ENCODE data around the gene LUM. TPM values are rescaled to one million over a fixed set of nuclear protein-coding genes. Genes with fewer than 3 reads are reported as not detected.

The LUM gene
- total RNA-seq, 1 experiment from 2014 or later: not detected

GRCh38 chr12:91057368-91058165 lies 53.7 kb downstream of the LUM start, which contains the start of gene KERA:
Gene KERA (minus strand): TSS chr12:91058024. CDS start chr12:91056281, 1,743 bp downstream.
- Histone ChIP-seq H3K9ac (ENCODE audit: extremely low read depth, insufficient read length, low read length) (no peak within 1 kb of the TSS), H3K23me2 (ENCODE audit: insufficient read length, low read depth, low read length, poor library complexity, severe bottlenecking) (no peaks in the 10 kb centered on the region), H3K18ac (ENCODE audit: insufficient read length, low read depth, low read length) (no peak within 1 kb of the TSS), H2BK15ac (ENCODE audit: low read depth, low read length) (no peak within 1 kb of the TSS), H2BK20ac (ENCODE audit: low read depth, low read length, poor library complexity, severe bottlenecking) (no peak within 1 kb of the TSS), H3K56ac (ENCODE audit: insufficient read length, low read depth, low read length) (no peak within 1 kb of the TSS), H3T11ph (ENCODE audit: low read length) (no peak within 1 kb of the TSS), H3K4ac (ENCODE audit: low read depth, low read length) (no peak within 1 kb of the TSS), H3K9me3 (ENCODE audit: control insufficient read depth, low read depth, low read length) (no peaks in the 10 kb centered on the region), H4K8ac (replicated peaks; ENCODE audit: insufficient read length, low read depth, low read length) (no peak within 1 kb of the TSS), H3K79me2 (ENCODE audit: insufficient read depth, low read length) (no peaks in the 10 kb centered on the region), H3K4me1 (ENCODE audit: insufficient read depth, low read length) (no peaks in the 10 kb centered on the region), H2AK5ac (ENCODE audit: insufficient read length, low read length) (no peak within 1 kb of the TSS), H2BK5ac (ENCODE audit: insufficient read length, low read length) (no peak within 1 kb of the TSS), H3K27ac (ENCODE audit: insufficient read length, low read depth, low read length) (no peak within 1 kb of the TSS), H4K5ac (ENCODE audit: insufficient read length, low read depth, low read length) (no peak within 1 kb of the TSS), H2BK12ac (ENCODE audit: insufficient read length, low read depth, low read length) (no peak within 1 kb of the TSS), H3K4me2 (ENCODE audit: insufficient read depth, insufficient read length, low read length) (no peak within 1 kb of the TSS), H4K91ac (ENCODE audit: insufficient read length, low read depth, low read length) (no peak within 1 kb of the TSS), H2BK120ac (ENCODE audit: low read depth, low read length, poor library complexity, severe bottlenecking) (no peak within 1 kb of the TSS), H2AFZ (ENCODE audit: low read length) (no peak within 1 kb of the TSS), H3K27me3 (ENCODE audit: insufficient read depth, low read length) (no peaks in the 10 kb centered on the region), H3K23ac (ENCODE audit: insufficient read length, low read depth, low read length) (no peak within 1 kb of the TSS), H4K20me1 (ENCODE audit: control insufficient read depth, insufficient read depth, insufficient read length) (no peaks in the 10 kb centered on the region), H3K79me1 (ENCODE audit: insufficient read depth, low read depth, low read length, poor library complexity, severe bottlenecking) (no peaks in the 10 kb centered on the region), H3K14ac (ENCODE audit: insufficient read depth, low read length) (no peak within 1 kb of the TSS)
- Mint-ChIP-seq H3K27ac (no peak within 1 kb of the TSS), H3K9me3 (no peaks in the 10 kb centered on the region), H3K4me1 (no peaks in the 10 kb centered on the region), H3K36me3 (ENCODE audit: insufficient read depth in 1 of 3, low read depth in 3 of 3) (no peaks in the 10 kb centered on the region), H3K27me3 (ENCODE audit: low read depth) (no peaks in the 10 kb centered on the region), H3K4me3 (no peak within 1 kb of the TSS)
- no CpG with 5 or more reads among the region's 9 CpGs for WGBS (ENCODE audit: extremely low coverage, insufficient read length, low lambda C conversion rate)
- DNase-seq: no peak
- TF ChIP-seq CTCF (conservative IDR thresholded peaks at IDR 0.05): no peak

All from H9 (cell line).